H1 (cell line): ENCODE measurements around the gene ASB6. TPM values are rescaled to one million over a fixed set of nuclear protein-coding genes. Genes with fewer than 3 reads are reported as not detected.

Source experiments
- CHD2 ChIP-seq: IDR thresholded peaks from 2 replicates; pipeline ENCODE4 v1.6.1; 2012; ENCODE audit warnings: low read length, improper control_type of control experiment
- CHD7 ChIP-seq: fragments of 300-600 bp; sonication (generic); IDR thresholded peaks from 2 replicates; pipeline ENCODE4 v1.7.1; 2012; ENCODE audit warnings: low read length, moderate library complexity, mild to moderate bottlenecking, inconsistent platforms; ENCODE audit not compliant: insufficient replicate concordance
- GABPA ChIP-seq: IDR thresholded peaks from 2 replicates; pipeline ENCODE4 v1.6.1; 2011; ENCODE audit warnings: mild to moderate bottlenecking, low read length, moderate library complexity, borderline replicate concordance; ENCODE audit not compliant: insufficient read depth
- TAF7 ChIP-seq: optimal IDR thresholded peaks from 2 replicates; pipeline ENCODE3; 2011; ENCODE audit warnings: low read depth, mild to moderate bottlenecking, inconsistent platforms, low read length, moderate library complexity, borderline replicate concordance
- polyA plus RNA-seq, 7 experiments: library from polyadenylated mRNA; depleted of rRNA in 3 of 7; stranded (reverse) in 5 of 7; unstranded in 2 of 7; fragments of >200 nt in 5 of 7; fragments of 200-250 nt in 2 of 7; gene quantifications; 1 replicate in 5 of 7; 2 replicates in 1 of 7; 4 replicates in 1 of 7; pipeline versions ENCODE4 v1.2.1 to v1.2.3, GENCODE V29; 2011 to 2013; ENCODE audit warnings: missing spikeins in 2 of 7, mixed read lengths in 2 of 7
- total RNA-seq: library from RNA; stranded (reverse); fragmentation: NEBNext Ultra II Directional; extraction: Animal tissue kit (Norgen Biotek cat#: 25700); gene quantifications from 2 replicates; pipeline ENCODE4 v1.2.1, GENCODE V29; 2021
- TF ChIP-seq, protein P1 (sequence below): IDR thresholded peaks from 2 replicates; pipeline ENCODE4 v1.6.1; 2011; ENCODE audit warnings: low read depth, mild to moderate bottlenecking, low read length; ENCODE audit not compliant: insufficient read depth

ASB6 gene
- total and polyA plus RNA-seq, 2 of the 8 experiments (the other 6 are each of a cell fraction or from before 2014, with no cell fraction given): 14.0 to 17.3 TPM

GRCh38 chr9:129667378-129667777, 25.4 kb upstream of the ASB6 start (continued):
- TF ChIP-seq CHD7 (no peak), GABPA (no peak), CHD2 (no peak), TAF7 (no peak)
- TF ChIP-seq, protein P1, sequence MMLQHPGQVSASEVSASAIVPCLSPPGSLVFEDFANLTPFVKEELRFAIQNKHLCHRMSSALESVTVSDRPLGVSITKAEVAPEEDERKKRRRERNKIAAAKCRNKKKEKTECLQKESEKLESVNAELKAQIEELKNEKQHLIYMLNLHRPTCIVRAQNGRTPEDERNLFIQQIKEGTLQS: no peak
